MM.1S (cell line): ENCODE data around the gene SLFN5.

Experiments used
- CTCF ChIP-seq: fragments of 300-600 bp; sonication (generic); IDR thresholded peaks from 2 replicates; pipeline ENCODE4 v1.5.1; 2016; ENCODE audit warnings: antibody characterized with exemption, low read length, mixed read lengths
- EZH2 ChIP-seq: fragments of 300-600 bp; sonication (generic); optimal IDR thresholded peaks from 2 replicates; pipeline ENCODE3; 2017; ENCODE audit warnings: low read depth, mild to moderate bottlenecking, antibody characterized with exemption, low read length, mixed read lengths
- EZH2phosphoT487 ChIP-seq: fragments of 300-600 bp; sonication (generic); IDR thresholded peaks from 2 replicates; pipeline ENCODE4 v1.6.1; 2018; ENCODE audit warnings: antibody characterized with exemption, low read length

DNA sequence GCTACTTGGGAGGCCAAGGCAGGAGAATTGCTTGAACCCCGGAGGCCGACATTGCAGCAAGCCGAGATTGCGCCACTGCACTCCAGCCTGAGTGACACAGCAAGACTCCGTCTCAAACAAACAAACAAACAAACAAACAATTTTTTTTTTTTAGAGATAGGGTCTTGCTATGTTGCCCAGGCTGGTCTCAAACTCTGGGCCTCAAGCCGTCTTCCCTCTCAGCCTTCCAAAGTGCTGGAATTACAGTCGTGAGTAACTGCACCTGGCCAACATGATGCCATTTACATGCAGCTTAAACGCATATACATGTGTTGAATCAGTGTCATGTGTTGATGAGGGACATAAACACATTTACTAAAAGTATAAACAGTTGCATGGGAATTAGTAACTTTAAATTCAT lies 2.0 kb upstream of the SLFN5 start:
- TF ChIP-seq CTCF, result no peak
- TF ChIP-seq EZH2phosphoT487, result no peak
- no peak for TF ChIP-seq EZH2
